ENCODE results near the gene TBCK. TPM values are rescaled to one million over a fixed set of nuclear protein-coding genes. Genes with fewer than 3 reads are reported as not detected.

TBCK gene
- total and polyA plus RNA-seq, 3 experiments from 2014 or later: 21.0 to 23.9 (median 21.7) TPM

- Histone ChIP-seq H3K27me3 (ENCODE audit: insufficient read depth, low read length, poor library complexity, severe bottlenecking) (no peaks in the 10 kb centered on the region), H3K27ac (ENCODE audit: low read depth, low read length) (no peak overlapping the region), H3K4me1 (ENCODE audit: insufficient read depth, low read length) (no peaks in the 10 kb centered on the region), H3K36me3 (ENCODE audit: insufficient read depth, low read length) (no peaks in the 10 kb centered on the region), H3K9me3 (ENCODE audit: low read length) (no peaks in the 10 kb centered on the region), H3K4me3 (ENCODE audit: low read length) (no peak overlapping the region)
- no peak for DNase-seq
- Mint-ChIP-seq H3K4me1 (no peaks in the 10 kb centered on the region), H3K27me3 (peaks cover 0 to 21% of the 10 kb centered on the region in 2 donors), H3K9me3 (peaks cover 0 to 8% (median 2%) of the 10 kb centered on the region in 5 donors), H3K27ac (no peak overlapping the region), H3K36me3 (no peaks in the 10 kb centered on the region), H3K4me3 (no peak overlapping the region)
- POLR2A ChIA-PET: no interaction called here
- CTCF ChIA-PET: no interaction called here
These were observed 278.0 kb downstream of the TBCK start for GRCh38 chr4:106038012-106038411.

- H3K27ac Mint-ChIP-seq: no peak overlapping the region
- no peaks in the 10 kb centered on the region for H3K4me1 ChIP-seq (ENCODE audit: insufficient read depth, low read length)
- ChIA-PET POLR2A (no interaction called here), CTCF (no interaction called here)
- no peak overlapping the region for H3K4me3 ChIP-seq (ENCODE audit: low read length)
- no peaks in the 10 kb centered on the region for H3K4me1 Mint-ChIP-seq
- H3K27me3 Mint-ChIP-seq: peaks cover 5 to 28% of the 10 kb centered on the region in 2 donors
- peaks cover 0 to 16% (median 12%) of the 10 kb centered on the region in 5 donors for H3K9me3 Mint-ChIP-seq
- H3K4me3 Mint-ChIP-seq: no peak overlapping the region
- no peaks in the 10 kb centered on the region for H3K36me3 ChIP-seq (ENCODE audit: insufficient read depth, low read length)
- H3K27ac ChIP-seq (ENCODE audit: low read depth, low read length): no peak overlapping the region
- DNase-seq: no peak
- no peaks in the 10 kb centered on the region for H3K27me3 ChIP-seq (ENCODE audit: insufficient read depth, low read length, poor library complexity, severe bottlenecking)
- H3K36me3 Mint-ChIP-seq: no peaks in the 10 kb centered on the region
- H3K9me3 ChIP-seq (ENCODE audit: low read length): no peaks in the 10 kb centered on the region
These were observed 279.2 kb downstream of the TBCK start for GRCh38 chr4:106036848-106037247.

GRCh38 chr4:106036334-106036733, 279.7 kb downstream of the TBCK start:
- peaks cover 5 to 33% of the 10 kb centered on the region in 2 donors for H3K27me3 Mint-ChIP-seq
- H3K27ac ChIP-seq (ENCODE audit: low read depth, low read length): no peak overlapping the region

GRCh38 chr4:106035204-106035603, 280.8 kb downstream of the TBCK start:
- H3K4me3 Mint-ChIP-seq: no peak overlapping the region
- no peaks in the 10 kb centered on the region for H3K36me3 ChIP-seq (ENCODE audit: insufficient read depth, low read length)
- H3K36me3 Mint-ChIP-seq: peaks cover 0 to 6% (median 0%) of the 10 kb centered on the region in 3 donors
- no peaks in the 10 kb centered on the region for H3K4me1 Mint-ChIP-seq
- peaks cover 5 to 34% of the 10 kb centered on the region in 2 donors for H3K27me3 Mint-ChIP-seq
- DNase-seq: no peak
- POLR2A ChIA-PET: no interaction called here
- H3K4me1 ChIP-seq (ENCODE audit: insufficient read depth, low read length): no peaks in the 10 kb centered on the region
- no peak overlapping the region for H3K27ac Mint-ChIP-seq
- H3K9me3 ChIP-seq (ENCODE audit: low read length): no peaks in the 10 kb centered on the region
- H3K27ac ChIP-seq (ENCODE audit: low read depth, low read length): no peak overlapping the region
- no peak overlapping the region for H3K4me3 ChIP-seq (ENCODE audit: low read length)
- CTCF ChIA-PET: no interaction called here
- H3K9me3 Mint-ChIP-seq: peaks cover 8 to 27% (median 25%) of the 10 kb centered on the region in 5 donors
- H3K27me3 ChIP-seq (ENCODE audit: insufficient read depth, low read length, poor library complexity, severe bottlenecking): no peaks in the 10 kb centered on the region

More at GRCh38 chr4:106036334-106036733, 279.7 kb downstream of the TBCK start:
- Histone ChIP-seq H3K27me3 (ENCODE audit: insufficient read depth, low read length, poor library complexity, severe bottlenecking) (no peaks in the 10 kb centered on the region), H3K9me3 (ENCODE audit: low read length) (no peaks in the 10 kb centered on the region), H3K36me3 (ENCODE audit: insufficient read depth, low read length) (no peaks in the 10 kb centered on the region), H3K4me1 (ENCODE audit: insufficient read depth, low read length) (no peaks in the 10 kb centered on the region), H3K4me3 (ENCODE audit: low read length) (no peak overlapping the region)
- POLR2A ChIA-PET: no interaction called here
- Mint-ChIP-seq H3K36me3 (no peaks in the 10 kb centered on the region), H3K4me3 (no peak overlapping the region), H3K9me3 (peaks cover 2 to 21% (median 17%) of the 10 kb centered on the region in 5 donors), H3K27ac (no peak overlapping the region), H3K4me1 (no peaks in the 10 kb centered on the region)
- no peak for DNase-seq
- CTCF ChIA-PET: no interaction called here

- no peaks in the 10 kb centered on the region for H3K4me1 Mint-ChIP-seq
- H3K27me3 ChIP-seq (ENCODE audit: insufficient read depth, low read length, poor library complexity, severe bottlenecking): no peaks in the 10 kb centered on the region
- peaks cover 8 to 32% (median 27%) of the 10 kb centered on the region in 5 donors for H3K9me3 Mint-ChIP-seq
- no peaks in the 10 kb centered on the region for H3K36me3 ChIP-seq (ENCODE audit: insufficient read depth, low read length)
- H3K9me3 ChIP-seq (ENCODE audit: low read length): no peaks in the 10 kb centered on the region
- H3K27ac Mint-ChIP-seq: peak overlapping the region in 1 of 8 donors; percentile 82
- no peak overlapping the region for H3K4me3 ChIP-seq (ENCODE audit: low read length)
- peaks cover 5 to 36% of the 10 kb centered on the region in 2 donors for H3K27me3 Mint-ChIP-seq
- ChIA-PET CTCF (no interaction called here), POLR2A (no interaction called here)
- no peak overlapping the region for H3K4me3 Mint-ChIP-seq
- H3K4me1 ChIP-seq (ENCODE audit: insufficient read depth, low read length): no peaks in the 10 kb centered on the region
- no peak for DNase-seq
- no peak overlapping the region for H3K27ac ChIP-seq (ENCODE audit: low read depth, low read length)
- peaks cover 0 to 11% (median 0%) of the 10 kb centered on the region in 3 donors for H3K36me3 Mint-ChIP-seq
These were observed 281.3 kb downstream of the TBCK start for GRCh38 chr4:106034751-106035150.

- Histone ChIP-seq H3K9me3 (ENCODE audit: low read length) (no peaks in the 10 kb centered on the region), H3K4me1 (ENCODE audit: insufficient read depth, low read length) (no peaks in the 10 kb centered on the region), H3K27ac (ENCODE audit: low read depth, low read length) (no peak overlapping the region), H3K27me3 (ENCODE audit: insufficient read depth, low read length, poor library complexity, severe bottlenecking) (no peaks in the 10 kb centered on the region), H3K4me3 (ENCODE audit: low read length) (no peak overlapping the region), H3K36me3 (ENCODE audit: insufficient read depth, low read length) (no peaks in the 10 kb centered on the region)
- Mint-ChIP-seq H3K4me1 (no peaks in the 10 kb centered on the region), H3K9me3 (peaks cover 8 to 35% (median 32%) of the 10 kb centered on the region in 5 donors), H3K27ac (no peak overlapping the region), H3K4me3 (no peak overlapping the region), H3K36me3 (peaks cover 0 to 11% (median 0%) of the 10 kb centered on the region in 3 donors), H3K27me3 (peaks cover 6 to 38% of the 10 kb centered on the region in 2 donors)
- ChIA-PET POLR2A (no interaction called here), CTCF (no interaction called here)
- no peak for DNase-seq
These were observed 281.8 kb downstream of the TBCK start for GRCh38 chr4:106034220-106034619.

- peaks cover 8 to 38% (median 32%) of the 10 kb centered on the region in 5 donors for H3K9me3 Mint-ChIP-seq
- H3K27ac ChIP-seq (ENCODE audit: low read depth, low read length): no peak overlapping the region
- no peaks in the 10 kb centered on the region for H3K4me1 ChIP-seq (ENCODE audit: insufficient read depth, low read length)
- H3K27me3 ChIP-seq (ENCODE audit: insufficient read depth, low read length, poor library complexity, severe bottlenecking): no peaks in the 10 kb centered on the region
- H3K36me3 Mint-ChIP-seq: peaks cover 0 to 11% (median 0%) of the 10 kb centered on the region in 3 donors
- H3K9me3 ChIP-seq (ENCODE audit: low read length): no peaks in the 10 kb centered on the region
- no peak overlapping the region for H3K4me3 Mint-ChIP-seq
- ChIA-PET POLR2A (no interaction called here), CTCF (no interaction called here)
- no peaks in the 10 kb centered on the region for H3K4me1 Mint-ChIP-seq
- no peak overlapping the region for H3K27ac Mint-ChIP-seq
- DNase-seq: no peak
- no peak overlapping the region for H3K4me3 ChIP-seq (ENCODE audit: low read length)
- no peaks in the 10 kb centered on the region for H3K36me3 ChIP-seq (ENCODE audit: insufficient read depth, low read length)
- peaks cover 6 to 38% of the 10 kb centered on the region in 2 donors for H3K27me3 Mint-ChIP-seq
These were observed 282.5 kb downstream of the TBCK start for GRCh38 chr4:106033469-106033868.

GRCh38 chr4:106032851-106033286, 283.1 kb downstream of the TBCK start:
- H3K4me1 ChIP-seq (ENCODE audit: insufficient read depth, low read length): no peaks in the 10 kb centered on the region
- Mint-ChIP-seq H3K27me3 (peaks cover 6 to 38% of the 10 kb centered on the region in 2 donors), H3K4me3 (peak overlapping the region in 1 of 7 donors; percentile 27), H3K9me3 (peaks cover 11 to 44% (median 32%) of the 10 kb centered on the region in 5 donors), H3K36me3 (peaks cover 0 to 11% (median 0%) of the 10 kb centered on the region in 3 donors), H3K4me1 (no peaks in the 10 kb centered on the region), H3K27ac (no peak overlapping the region)
- POLR2A ChIA-PET: no interaction called here
- H3K9me3 ChIP-seq (ENCODE audit: low read length): no peaks in the 10 kb centered on the region
- H3K27me3 ChIP-seq (ENCODE audit: insufficient read depth, low read length, poor library complexity, severe bottlenecking): no peaks in the 10 kb centered on the region
- DNase-seq: no peak
- no peak overlapping the region for H3K4me3 ChIP-seq (ENCODE audit: low read length)
- CTCF ChIA-PET: no interaction called here
- H3K27ac ChIP-seq (ENCODE audit: low read depth, low read length): no peak overlapping the region
- no peaks in the 10 kb centered on the region for H3K36me3 ChIP-seq (ENCODE audit: insufficient read depth, low read length)
